Measurements from ENCODE around the gene NCKAP5.
"Not testable (repeated sequence)": the region's sequence is repeated elsewhere in the genome, so short reads cannot be mapped to it uniquely, and the experiment has no call there.

NCKAP5 gene

GRCh38 chr2:133470446-133470845 lies 97.8 kb downstream of the NCKAP5 start:
- DNase-seq (ENCODE audit: low read depth in 2 of 3, low spot score in 1 of 3): not testable (repeated sequence)

- DNase-seq (ENCODE audit: low read depth in 2 of 3, low spot score in 1 of 3): no peak
Observed at GRCh38 chr2:133462811-133463210, 105.5 kb downstream of the NCKAP5 start.

GRCh38 chr2:133461484-133461883 lies 106.8 kb downstream of the NCKAP5 start:
- DNase-seq (ENCODE audit: low read depth in 2 of 3, low spot score in 1 of 3): no peak

- DNase-seq (ENCODE audit: low read depth in 2 of 3, low spot score in 1 of 3): no peak
Observed at GRCh38 chr2:133459590-133459989, 108.7 kb downstream of the NCKAP5 start.

- no peak for DNase-seq (ENCODE audit: low read depth in 2 of 3, low spot score in 1 of 3)
Observed at GRCh38 chr2:133458280-133458679, 110.0 kb downstream of the NCKAP5 start.

- no peak for DNase-seq (ENCODE audit: low read depth in 2 of 3, low spot score in 1 of 3)
Observed at GRCh38 chr2:133457861-133458260, 110.4 kb downstream of the NCKAP5 start.

GRCh38 chr2:133456971-133457370 lies 111.3 kb downstream of the NCKAP5 start:
- DNase-seq (ENCODE audit: low read depth in 2 of 3, low spot score in 1 of 3): no peak

- no peak for DNase-seq (ENCODE audit: low read depth in 2 of 3, low spot score in 1 of 3)
Observed at GRCh38 chr2:133456156-133456555, 112.1 kb downstream of the NCKAP5 start.

- no peak for DNase-seq (ENCODE audit: low read depth in 2 of 3, low spot score in 1 of 3)
Observed at GRCh38 chr2:133453032-133453431, 115.2 kb downstream of the NCKAP5 start.

- no peak for DNase-seq (ENCODE audit: low read depth in 2 of 3, low spot score in 1 of 3)
Observed at GRCh38 chr2:133452583-133452982, 115.7 kb downstream of the NCKAP5 start.

GRCh38 chr2:133452146-133452545 lies 116.1 kb downstream of the NCKAP5 start:
- no peak for DNase-seq (ENCODE audit: low read depth in 2 of 3, low spot score in 1 of 3)

GRCh38 chr2:133448195-133448594 lies 120.1 kb downstream of the NCKAP5 start:
- DNase-seq (ENCODE audit: low read depth in 2 of 3, low spot score in 1 of 3): no peak

- no peak for DNase-seq (ENCODE audit: low read depth in 2 of 3, low spot score in 1 of 3)
Observed at GRCh38 chr2:133447303-133447702, 121.0 kb downstream of the NCKAP5 start.

GRCh38 chr2:133444465-133444864 lies 123.8 kb downstream of the NCKAP5 start:
- no peak for DNase-seq (ENCODE audit: low read depth in 2 of 3, low spot score in 1 of 3)

GRCh38 chr2:133442393-133442792 lies 125.9 kb downstream of the NCKAP5 start:
- no peak for DNase-seq (ENCODE audit: low read depth in 2 of 3, low spot score in 1 of 3)

GRCh38 chr2:133439565-133439920 lies 128.7 kb downstream of the NCKAP5 start:
- no peak for DNase-seq (ENCODE audit: low read depth in 2 of 3, low spot score in 1 of 3)

GRCh38 chr2:133438848-133439564 lies 129.3 kb downstream of the NCKAP5 start:
- no peak for DNase-seq (ENCODE audit: low read depth in 2 of 3, low spot score in 1 of 3)

GRCh38 chr2:133438026-133438425 lies 130.2 kb downstream of the NCKAP5 start:
- no peak for DNase-seq (ENCODE audit: low read depth in 2 of 3, low spot score in 1 of 3)

- DNase-seq (ENCODE audit: low read depth in 2 of 3, low spot score in 1 of 3): no peak
Observed at GRCh38 chr2:133437492-133437891, 130.8 kb downstream of the NCKAP5 start.

GRCh38 chr2:133434959-133435668 lies 133.1 kb downstream of the NCKAP5 start:
- no peak for DNase-seq (ENCODE audit: low read depth in 2 of 3, low spot score in 1 of 3)

- no peak for DNase-seq (ENCODE audit: low read depth in 2 of 3, low spot score in 1 of 3)
Observed at GRCh38 chr2:133433455-133434451, 134.5 kb downstream of the NCKAP5 start.

- DNase-seq (ENCODE audit: low read depth in 2 of 3, low spot score in 1 of 3): no peak
Observed at GRCh38 chr2:133432778-133433177, 135.5 kb downstream of the NCKAP5 start.
